IMR-90 (cell line): Measurements from ENCODE around the gene OR10D3. TPM values are rescaled to one million over a fixed set of nuclear protein-coding genes. Genes with fewer than 3 reads are reported as not detected.

ENCODE experiments used
- ATAC-seq: fragments of 200-7000 bp; cut with Tn5 transposase; 2 replicates; pipeline ENCODE4 v1.9.1; 2020; ENCODE audit warnings: low read depth, mild to moderate bottlenecking, moderate library complexity
- BruUV-seq: library from RNA; stranded (reverse); fragments of 400-500 nt; replicated peaks from 2 replicates; lab custom pipeline; 2021; lab: Mats Ljungman, UMichigan
- CTCF ChIA-PET: fragments of 300-600 bp; formaldehyde crosslinking; extraction: SDS; loops from one replicate; lab custom pipeline; 2021; ENCODE audit warnings: antibody characterized with exemption; lab: Yijun Ruan, JAX
- POLR2A ChIA-PET: fragments of 300-600 bp; sonication (Branson Sonifier 250); formaldehyde crosslinking; loops from one replicate; lab custom pipeline; 2022; ENCODE audit warnings: antibody characterized with exemption; ENCODE audit not compliant: unreplicated experiment; lab: Charles Lee
- DNase-seq: peaks from one replicate; pipeline ENCODE4 v3.0.0; 2013
- H2AFZ ChIP-seq: replicated peaks from 2 replicates; pipeline ENCODE3; 2013; ENCODE audit warnings: low read length, mild to moderate bottlenecking; ENCODE audit not compliant: poor library complexity
- H2AK5ac ChIP-seq: 2 replicates; pipeline ENCODE4 v1.6.1; 2013; ENCODE audit warnings: low read depth, low read length, inconsistent platforms
- H2AK9ac ChIP-seq: replicated peaks from 2 replicates; pipeline ENCODE3; 2013; ENCODE audit warnings: mild to moderate bottlenecking, low read depth, low read length, moderate library complexity; ENCODE audit not compliant: poor library complexity
- H2BK120ac ChIP-seq: 2 replicates; pipeline ENCODE4 v1.6.1; 2013; ENCODE audit warnings: low read depth, low read length, inconsistent platforms
- H2BK15ac ChIP-seq: 3 replicates; pipeline ENCODE4 v1.6.1; 2013; ENCODE audit warnings: low read depth, low read length, inconsistent platforms
- H2BK20ac ChIP-seq: 2 replicates; pipeline ENCODE4 v1.6.1; 2013; ENCODE audit warnings: low read depth, mild to moderate bottlenecking, inconsistent platforms, low read length, moderate library complexity
- H2BK5ac ChIP-seq: 2 replicates; pipeline ENCODE4 v1.6.1; 2013; ENCODE audit warnings: mild to moderate bottlenecking, low read depth, low read length, inconsistent platforms; ENCODE audit not compliant: poor library complexity, severe bottlenecking
- H3K14ac ChIP-seq: replicated peaks from 2 replicates; pipeline ENCODE4 v1.6.1; 2013; ENCODE audit warnings: low read depth, low read length, inconsistent platforms
- H3K18ac ChIP-seq: 2 replicates; pipeline ENCODE4 v1.6.1; 2013; ENCODE audit warnings: low read depth, low read length, control low read depth
- H3K23ac ChIP-seq: 2 replicates; pipeline ENCODE4 v1.6.1; 2013; ENCODE audit warnings: low read depth, low read length, inconsistent platforms
- H3K27ac ChIP-seq: 2 replicates; pipeline ENCODE4 v1.5.1; 2013; ENCODE audit warnings: mild to moderate bottlenecking, control low read depth, low read length; ENCODE audit not compliant: insufficient read depth
- H3K27me3 ChIP-seq: 2 replicates; pipeline ENCODE4 v1.6.1; 2013; ENCODE audit warnings: low read length; ENCODE audit not compliant: control insufficient read depth, insufficient read depth
- H3K36me3 ChIP-seq: 2 replicates; pipeline ENCODE4 v1.6.1; 2013; ENCODE audit warnings: low read length, mixed read lengths; ENCODE audit not compliant: control insufficient read depth, insufficient read depth
- H3K4ac ChIP-seq: 2 replicates; pipeline ENCODE4 v1.6.1; 2013; ENCODE audit warnings: low read depth, low read length, inconsistent platforms
- H3K4me1 ChIP-seq: 2 replicates; pipeline ENCODE4 v1.6.1; 2013; ENCODE audit warnings: low read length, mixed read lengths; ENCODE audit not compliant: control insufficient read depth, insufficient read depth
- H3K4me2 ChIP-seq: 2 replicates; pipeline ENCODE4 v1.6.1; 2013; ENCODE audit warnings: low read depth, mild to moderate bottlenecking, control low read depth, low read length, moderate library complexity
- H3K4me3 ChIP-seq: 2 replicates; pipeline ENCODE4 v1.5.1; 2013; ENCODE audit warnings: low read depth, mild to moderate bottlenecking, control low read depth, low read length, moderate library complexity; ENCODE audit not compliant: insufficient read depth
- H3K56ac ChIP-seq: 2 replicates; pipeline ENCODE4 v1.6.1; 2013; ENCODE audit warnings: low read length, inconsistent platforms; ENCODE audit not compliant: insufficient read depth; ENCODE audit errors: extremely low read depth
- H3K79me1 ChIP-seq, 2 experiments: 2 replicates each; pipeline ENCODE4 v1.6.1; 2013; ENCODE audit warnings: low read length in 2 of 2, inconsistent platforms in 1 of 2, low read depth in 1 of 2
- H3K9ac ChIP-seq: 2 replicates; pipeline ENCODE4 v1.6.1; 2013; ENCODE audit warnings: low read depth, low read length, control low read depth
- H3K9me1 ChIP-seq: 2 replicates; pipeline ENCODE4 v1.6.1; 2013; ENCODE audit warnings: low read length, inconsistent platforms; ENCODE audit not compliant: insufficient read depth
- H3K9me3 ChIP-seq: 2 replicates; pipeline ENCODE4 v1.6.1; 2013; ENCODE audit warnings: low read length; ENCODE audit not compliant: control insufficient read depth, insufficient read depth
- H4K20me1 ChIP-seq: 2 replicates; pipeline ENCODE4 v1.6.1; 2013; ENCODE audit warnings: low read length, inconsistent platforms; ENCODE audit not compliant: insufficient read depth
- H4K5ac ChIP-seq: 2 replicates; pipeline ENCODE4 v1.6.1; 2013; ENCODE audit warnings: mild to moderate bottlenecking, low read depth, low read length, control low read depth
- H4K8ac ChIP-seq, 2 experiments: 2 replicates each; pipeline ENCODE4 v1.6.1; 2013; ENCODE audit warnings: low read depth in 2 of 2, low read length in 2 of 2, control low read depth in 1 of 2, inconsistent platforms in 1 of 2
- H4K91ac ChIP-seq: 2 replicates; pipeline ENCODE4 v1.6.1; 2013; ENCODE audit warnings: low read depth, low read length, inconsistent platforms; ENCODE audit not compliant: insufficient read depth
- BHLHE40 ChIP-seq: fragments of 150-350 bp; IDR thresholded peaks from 2 replicates; pipeline ENCODE4 v1.6.1; 2016; ENCODE audit warnings: mild to moderate bottlenecking, low read depth, low read length
- CEBPB ChIP-seq: IDR thresholded peaks from 2 replicates; pipeline ENCODE4 v1.6.1; 2012; ENCODE audit warnings: low read depth, low read length, improper control_type of control experiment
- CHD1 ChIP-seq: IDR thresholded peaks from 2 replicates; pipeline ENCODE4 v1.6.1; 2012; ENCODE audit warnings: low read depth, low read length, improper control_type of control experiment
- CTCF ChIP-seq: conservative IDR thresholded peaks from 2 replicates; pipeline ENCODE4 v1.5.1; 2012; ENCODE audit warnings: mild to moderate bottlenecking, low read depth, low read length, improper control_type of control experiment
- ELK1 ChIP-seq: fragments of 150-350 bp; IDR thresholded peaks from 2 replicates; pipeline ENCODE4 v1.6.1; 2016; ENCODE audit warnings: low read depth, mild to moderate bottlenecking, low read length, moderate library complexity, borderline replicate concordance
- FOS ChIP-seq: fragments of 150-350 bp; IDR thresholded peaks from 2 replicates; pipeline ENCODE4 v1.6.1; 2016; ENCODE audit warnings: low read depth, low read length
- MAFK ChIP-seq: IDR thresholded peaks from 2 replicates; pipeline ENCODE4 v1.6.1; 2012; ENCODE audit warnings: low read depth, low read length, improper control_type of control experiment
- MAZ ChIP-seq: IDR thresholded peaks from 2 replicates; pipeline ENCODE4 v1.6.1; 2012; ENCODE audit warnings: low read depth, mild to moderate bottlenecking, low read length, improper control_type of control experiment, moderate library complexity, borderline replicate concordance
- MXI1 ChIP-seq: IDR thresholded peaks from 2 replicates; pipeline ENCODE4 v1.6.1; 2012; ENCODE audit warnings: low read depth, mild to moderate bottlenecking, low read length, moderate library complexity, borderline replicate concordance
- NFE2L2 ChIP-seq: fragments of 150-350 bp; IDR thresholded peaks from 2 replicates; pipeline ENCODE4 v1.6.1; 2016; ENCODE audit warnings: low read depth, mild to moderate bottlenecking, low read length
- POLR2A ChIP-seq: IDR thresholded peaks from 2 replicates; pipeline ENCODE4 v1.6.1; 2012; ENCODE audit warnings: mild to moderate bottlenecking, low read depth, low read length
- RAD21 ChIP-seq: IDR thresholded peaks from 2 replicates; pipeline ENCODE4 v1.6.1; 2012; ENCODE audit warnings: low read length, improper control_type of control experiment
- RCOR1 ChIP-seq: IDR thresholded peaks from 2 replicates; pipeline ENCODE4 v1.6.1; 2012; ENCODE audit warnings: mild to moderate bottlenecking, low read length, improper control_type of control experiment; ENCODE audit not compliant: insufficient replicate concordance
- RFX5 ChIP-seq: IDR thresholded peaks from 2 replicates; pipeline ENCODE4 v1.8.0; 2012; ENCODE audit warnings: low read depth, mild to moderate bottlenecking, low read length, moderate library complexity
- SMC3 ChIP-seq: fragments of 150-350 bp; IDR thresholded peaks from 2 replicates; pipeline ENCODE4 v1.6.1; 2016; ENCODE audit warnings: low read depth, mild to moderate bottlenecking, antibody characterized with exemption, low read length, moderate library complexity
- USF2 ChIP-seq: fragments of 150-350 bp; IDR thresholded peaks from 2 replicates; pipeline ENCODE4 v1.6.1; 2017; ENCODE audit warnings: mild to moderate bottlenecking, antibody characterized with exemption, low read length, low read depth
- WGBS, 2 experiments: methylation state at CpG; one replicate each; pipeline versions ENCODE4 v1.1.5 to v1.1.7; 2013; ENCODE audit warnings: missing lambda C conversion rate in 2 of 2; ENCODE audit not compliant: insufficient read length in 1 of 2; ENCODE audit errors: extremely low coverage in 2 of 2; 5-methylcytosine and 5-hydroxymethylcytosine counted together
- dilution Hi-C: fragments of 300-500 bp; cut with HindIII; formaldehyde crosslinking; loops from one replicate; pipeline ENCODE4 v1.14.3; 2018; ENCODE audit warnings: low sequenced_read_pairs; ENCODE audit not compliant: unreplicated experiment
- in situ Hi-C: fragments of 300-500 bp; cut with MboI; formaldehyde crosslinking; loops from 3 replicates; pipeline ENCODE4 v1.14.3; 2019; ENCODE audit warnings: low sequenced_read_pairs, inconsistent platforms, mixed read lengths
- intact Hi-C: fragments of 100-400 bp; cut with micrococcal nuclease; formaldehyde crosslinking; loops from 2 replicates; pipeline ENCODE4 v1.10.0; 2022
- polyA plus RNA-seq, 3 experiments: library from polyadenylated mRNA; depleted of rRNA; stranded (reverse); fragments of >200 nt; gene quantifications; 2 replicates each; pipeline ENCODE4 v1.2.3, GENCODE V29; 2012; ENCODE audit warnings: low replicate concordance in 1 of 3
- total RNA-seq: library from RNA; depleted of rRNA; stranded (reverse); fragments of >200 nt; gene quantifications from 2 replicates; pipeline ENCODE4 v1.2.3, GENCODE V29; 2012

OR10D3 gene
- total and polyA plus RNA-seq, 2 of the 4 experiments (the other 2 are of a cell fraction): not detected

- no peak overlapping the region for H3K18ac ChIP-seq
- H3K56ac ChIP-seq: no peak overlapping the region
- H2AK5ac ChIP-seq: no peak overlapping the region
- H3K4me2 ChIP-seq: no peak overlapping the region
- ChIA-PET CTCF (interaction anchor here (1.6 kb wide), 1 partner anchor 20 kb away, joined by 5 read pairs; no protein-coding TSS in a partner anchor), POLR2A (interaction anchor here (0.9 kb wide), 1 partner anchor 39 kb away, joined by 3 read pairs; the partner anchor contains the start of gene VWA5A)
- ATAC-seq: no peak
- H3K9me3 ChIP-seq: no peaks in the 10 kb centered on the region
- no peak overlapping the region for H3K4me3 ChIP-seq
- H4K20me1 ChIP-seq: no peaks in the 10 kb centered on the region
- H2BK20ac ChIP-seq: no peak overlapping the region
- no peak overlapping the region for H4K5ac ChIP-seq
- no peaks in the 10 kb centered on the region for H3K4me1 ChIP-seq
- H3K9ac ChIP-seq: no peak overlapping the region
- H3K79me1 ChIP-seq: no peaks in the 10 kb centered on the region
- no peak for DNase-seq
- H3K14ac ChIP-seq: no peak overlapping the region
- H3K27ac ChIP-seq: no peak overlapping the region
- H2AFZ ChIP-seq: no peak overlapping the region
- in situ Hi-C loops: no loop called here
- H2BK5ac ChIP-seq: no peak overlapping the region
- no peaks in the 10 kb centered on the region for H3K36me3 ChIP-seq
- H3K23ac ChIP-seq: no peak overlapping the region
- intact Hi-C loops: no loop called here
- H2BK15ac ChIP-seq: no peak overlapping the region
- no TSS peak for BruUV-seq
- no peak overlapping the region for H2AK9ac ChIP-seq
- no peak overlapping the region for H2BK120ac ChIP-seq
- dilution Hi-C loops: no loop called here
- no peak overlapping the region for H4K91ac ChIP-seq
- no peaks in the 10 kb centered on the region for H3K9me1 ChIP-seq
- peaks cover 3% of the 10 kb centered on the region; the same call in 1 of the 2 replicates for H3K27me3 ChIP-seq
- no peak overlapping the region for H3K4ac ChIP-seq
- WGBS, 2 experiments: no CpG with 5 or more reads among the region's 2 CpGs
- TF ChIP-seq RAD21 (no peak), MXI1 (no peak), CEBPB (no peak), RFX5 (no peak), POLR2A (no peak), BHLHE40 (no peak), NFE2L2 (no peak), CHD1 (no peak), MAFK (no peak), CTCF (no peak), RCOR1 (no peak), USF2 (no peak), ELK1 (no peak), FOS (no peak), SMC3 (no peak), MAZ (no peak)
- H4K8ac ChIP-seq: no peak overlapping the region
Measured at GRCh38 chr11:124153821-124154220, 29.3 kb upstream of the OR10D3 start.
